ENCODE measurements around the gene STK11.

- no peak for TF ChIP-seq SUZ12 (IDR thresholded peaks at IDR 0.05)
- TF ChIP-seq FOXK2 (IDR thresholded peaks at IDR 0.05), result no peak
- TF ChIP-seq FOXM1 (IDR thresholded peaks at IDR 0.05; ENCODE audit: borderline replicate concordance), result no peak
- TF ChIP-seq FOXA1 (IDR thresholded peaks at IDR 0.05), result no peak
- TF ChIP-seq LEF1 (IDR thresholded peaks at IDR 0.05; ENCODE audit: borderline replicate concordance), result no peak
These were observed 44.4 kb downstream of the STK11 start for GRCh38 chr19:1249990-1250436.

All from HEK293T (cell line).